GM10248 (cell line): ENCODE measurements around the gene SARS1.

Experiments used
- CTCF ChIA-PET: fragments of 300-600 bp; sonication (Branson Sonifier 250); formaldehyde crosslinking; extraction: SDS; loops from one replicate; lab custom pipeline; 2021; ENCODE audit warnings: antibody characterized with exemption; lab: Yijun Ruan, JAX
- POLR2A ChIA-PET: fragments of 350-650 bp; sonication (Branson Sonifier 250); formaldehyde crosslinking; extraction: SDS; loops from one replicate; lab custom pipeline; 2020; ENCODE audit warnings: antibody characterized with exemption; lab: Yijun Ruan, JAX
- DNase-seq: peaks from one replicate; pipeline ENCODE4 v3.0.0; 2012; ENCODE audit errors: extremely low spot score
- TF ChIP-seq, protein P1 (sequence below): IDR thresholded peaks from 2 replicates; pipeline ENCODE4 v1.5.1; 2012; ENCODE audit warnings: mild to moderate bottlenecking, low read depth; ENCODE audit errors: extremely low read depth, missing control alignments, control extremely low read depth

Gene SARS1

DNA sequence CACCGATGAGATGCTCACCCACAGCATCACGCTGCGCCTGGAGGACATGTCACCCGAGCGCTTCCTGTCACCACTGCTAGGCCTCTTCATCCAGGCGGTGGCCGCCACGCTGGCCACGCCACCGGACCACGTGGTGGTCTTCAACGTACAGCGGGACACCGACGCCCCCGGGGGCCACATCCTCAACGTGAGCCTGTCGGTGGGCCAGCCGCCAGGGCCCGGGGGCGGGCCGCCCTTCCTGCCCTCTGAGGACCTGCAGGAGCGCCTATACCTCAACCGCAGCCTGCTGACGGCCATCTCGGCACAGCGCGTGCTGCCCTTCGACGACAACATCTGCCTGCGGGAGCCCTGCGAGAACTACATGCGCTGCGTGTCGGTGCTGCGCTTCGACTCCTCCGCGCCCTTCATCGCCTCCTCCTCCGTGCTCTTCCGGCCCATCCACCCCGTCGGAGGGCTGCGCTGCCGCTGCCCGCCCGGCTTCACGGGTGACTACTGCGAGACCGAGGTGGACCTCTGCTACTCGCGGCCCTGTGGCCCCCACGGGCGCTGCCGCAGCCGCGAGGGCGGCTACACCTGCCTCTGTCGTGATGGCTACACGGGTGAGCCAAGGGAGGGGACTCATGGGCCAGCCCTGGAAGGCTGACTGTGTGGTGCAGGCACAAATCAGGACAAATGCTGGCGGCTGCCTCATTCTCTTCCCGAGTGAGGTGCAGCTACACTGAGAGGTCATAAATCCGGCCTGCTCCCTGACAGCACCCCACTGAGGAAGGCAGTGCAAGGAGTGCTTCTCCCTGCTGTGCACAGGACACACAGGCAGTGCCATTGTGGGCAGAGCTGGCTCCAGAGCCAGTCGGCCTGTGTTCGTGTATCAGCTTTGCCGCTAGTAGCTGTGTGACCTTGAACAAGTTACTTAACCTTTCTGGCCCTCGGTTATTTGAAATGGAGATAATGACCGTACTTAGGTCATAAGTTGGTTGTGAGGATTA lies 45.1 kb downstream of the SARS1 start:
- POLR2A ChIA-PET: no interaction called here
- DNase-seq: no peak
- CTCF ChIA-PET: interaction anchor here (1.2 to 8.2 kb wide), 2 partner anchors 18 to 274 kb away, joined by 3 to 76 read pairs; no protein-coding TSS in a partner anchor
- TF ChIP-seq, protein P1, sequence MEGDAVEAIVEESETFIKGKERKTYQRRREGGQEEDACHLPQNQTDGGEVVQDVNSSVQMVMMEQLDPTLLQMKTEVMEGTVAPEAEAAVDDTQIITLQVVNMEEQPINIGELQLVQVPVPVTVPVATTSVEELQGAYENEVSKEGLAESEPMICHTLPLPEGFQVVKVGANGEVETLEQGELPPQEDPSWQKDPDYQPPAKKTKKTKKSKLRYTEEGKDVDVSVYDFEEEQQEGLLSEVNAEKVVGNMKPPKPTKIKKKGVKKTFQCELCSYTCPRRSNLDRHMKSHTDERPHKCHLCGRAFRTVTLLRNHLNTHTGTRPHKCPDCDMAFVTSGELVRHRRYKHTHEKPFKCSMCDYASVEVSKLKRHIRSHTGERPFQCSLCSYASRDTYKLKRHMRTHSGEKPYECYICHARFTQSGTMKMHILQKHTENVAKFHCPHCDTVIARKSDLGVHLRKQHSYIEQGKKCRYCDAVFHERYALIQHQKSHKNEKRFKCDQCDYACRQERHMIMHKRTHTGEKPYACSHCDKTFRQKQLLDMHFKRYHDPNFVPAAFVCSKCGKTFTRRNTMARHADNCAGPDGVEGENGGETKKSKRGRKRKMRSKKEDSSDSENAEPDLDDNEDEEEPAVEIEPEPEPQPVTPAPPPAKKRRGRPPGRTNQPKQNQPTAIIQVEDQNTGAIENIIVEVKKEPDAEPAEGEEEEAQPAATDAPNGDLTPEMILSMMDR: no peak

DNA sequence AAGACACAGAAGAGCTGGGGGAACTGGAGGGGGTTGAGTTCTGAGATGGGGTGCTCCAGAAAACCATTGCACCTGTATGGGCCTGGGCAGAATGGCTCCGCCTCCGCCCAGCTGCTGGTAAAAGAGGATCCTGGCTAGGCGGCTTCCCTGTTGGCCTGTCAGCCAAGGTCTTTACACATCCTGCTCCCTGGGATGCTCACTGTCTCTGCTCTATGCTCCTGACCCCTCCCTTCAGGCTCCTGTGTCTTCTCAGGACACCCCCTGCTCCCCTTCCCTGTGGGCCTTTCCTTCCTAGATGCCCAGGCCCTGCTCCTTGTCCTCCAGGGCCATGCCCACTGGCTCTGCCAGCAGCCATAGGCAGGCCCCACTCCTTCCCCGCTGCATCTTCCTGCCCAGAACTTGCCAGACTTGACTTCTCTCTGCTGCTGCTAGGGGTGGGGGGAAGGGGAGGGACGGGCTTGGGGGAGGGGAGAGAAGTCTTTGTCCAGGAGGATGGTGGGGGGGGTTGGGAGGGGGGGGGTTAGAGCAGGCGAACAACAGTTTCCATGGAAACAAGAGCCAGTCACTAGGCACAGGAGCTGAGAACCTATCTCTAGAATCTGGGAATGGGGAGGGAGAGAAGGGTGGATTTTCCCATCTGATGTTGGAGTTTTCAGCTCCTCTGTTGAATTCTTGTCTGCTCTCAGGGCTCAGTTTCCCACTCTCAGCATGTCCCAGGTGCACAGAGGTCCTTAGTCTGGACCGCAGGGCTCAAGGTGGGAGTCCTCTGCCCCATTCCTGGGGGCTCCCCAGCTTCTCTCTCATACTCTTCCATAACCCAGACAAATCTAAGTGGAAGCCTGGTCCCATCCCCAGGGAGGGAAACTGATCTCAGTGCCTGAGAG lies 46.2 kb downstream of the SARS1 start:
- CTCF ChIA-PET: interaction anchor here (1.2 to 8.2 kb wide), 4 partner anchors 17 to 273 kb away, joined by 3 to 76 read pairs (median 10); partner anchors contain the start of genes CYB561D1 and SORT1
- TF ChIP-seq, protein P1: no peak
- DNase-seq: no peak
- POLR2A ChIA-PET: no interaction called here

DNA sequence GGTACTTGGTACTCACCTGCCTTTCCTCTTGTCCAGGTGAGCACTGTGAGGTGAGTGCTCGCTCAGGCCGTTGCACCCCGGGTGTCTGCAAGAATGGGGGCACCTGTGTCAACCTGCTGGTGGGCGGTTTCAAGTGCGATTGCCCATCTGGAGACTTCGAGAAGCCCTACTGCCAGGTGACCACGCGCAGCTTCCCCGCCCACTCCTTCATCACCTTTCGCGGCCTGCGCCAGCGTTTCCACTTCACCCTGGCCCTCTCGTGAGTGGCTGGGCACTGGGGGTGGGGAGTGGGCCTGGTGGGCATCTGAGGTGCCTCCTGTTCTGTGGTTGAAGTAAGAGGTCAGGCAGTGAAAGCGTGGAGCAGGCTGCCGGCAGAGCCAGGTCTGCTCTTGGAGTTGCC lies 47.3 kb downstream of the SARS1 start:
- CTCF ChIA-PET: interaction anchor here (3.5 to 8.2 kb wide), 2 partner anchors 138 to 272 kb away, joined by 15 to 76 read pairs; partner anchors contain the start of gene SORT1
- TF ChIP-seq, protein P1: no peak
- DNase-seq: no peak
- POLR2A ChIA-PET: no interaction called here

DNA sequence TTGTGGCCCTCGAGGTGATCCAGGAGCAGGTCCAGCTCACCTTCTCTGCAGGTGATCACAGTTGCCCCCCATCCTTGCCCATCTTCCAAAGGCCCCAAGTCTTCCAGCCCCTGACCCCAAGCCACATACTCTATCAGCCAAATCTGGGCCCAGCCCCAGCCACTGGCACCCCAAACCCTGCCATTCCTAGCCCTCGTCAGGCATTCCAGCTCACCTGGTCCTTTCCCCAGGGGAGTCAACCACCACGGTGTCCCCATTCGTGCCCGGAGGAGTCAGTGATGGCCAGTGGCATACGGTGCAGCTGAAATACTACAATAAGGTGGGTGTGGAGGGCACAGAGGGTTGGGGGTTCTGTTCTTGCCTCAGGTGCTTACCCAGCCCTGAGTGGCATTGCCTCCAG lies 47.9 kb downstream of the SARS1 start:
- CTCF ChIA-PET: interaction anchor here (3.5 to 8.2 kb wide), 2 partner anchors 137 to 271 kb away, joined by 15 to 76 read pairs; partner anchors contain the start of gene SORT1
- no peak for DNase-seq
- TF ChIP-seq, protein P1: no peak
- POLR2A ChIA-PET: no interaction called here

DNA sequence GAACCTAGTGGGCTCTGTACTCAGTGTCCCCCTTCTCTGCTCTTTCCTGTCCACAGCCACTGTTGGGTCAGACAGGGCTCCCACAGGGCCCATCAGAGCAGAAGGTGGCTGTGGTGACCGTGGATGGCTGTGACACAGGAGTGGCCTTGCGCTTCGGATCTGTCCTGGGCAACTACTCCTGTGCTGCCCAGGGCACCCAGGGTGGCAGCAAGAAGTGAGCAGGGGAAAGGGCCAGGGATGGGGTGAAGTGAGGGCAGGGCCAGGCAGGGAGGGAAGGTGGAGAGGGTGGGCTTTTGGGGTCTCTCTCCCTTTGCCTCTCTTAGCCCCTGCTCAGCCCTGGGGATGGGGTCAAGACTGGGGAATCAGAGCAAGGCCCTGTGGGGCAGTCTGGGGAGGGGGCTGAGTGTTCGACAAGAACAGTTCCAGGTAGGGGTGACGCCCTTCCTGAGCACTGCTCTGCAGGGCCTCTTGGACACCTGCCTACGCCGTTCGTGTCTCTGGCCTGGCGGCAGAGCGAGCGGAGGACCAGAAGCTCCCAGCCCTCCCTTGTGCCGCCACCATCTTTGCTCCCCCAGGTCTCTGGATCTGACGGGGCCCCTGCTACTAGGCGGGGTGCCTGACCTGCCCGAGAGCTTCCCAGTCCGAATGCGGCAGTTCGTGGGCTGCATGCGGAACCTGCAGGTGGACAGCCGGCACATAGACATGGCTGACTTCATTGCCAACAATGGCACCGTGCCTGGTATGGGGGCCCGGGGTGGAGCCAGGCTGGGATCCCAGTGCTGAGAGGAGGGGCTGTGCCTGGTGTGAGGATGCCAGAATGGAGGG lies 48.7 kb downstream of the SARS1 start:
- CTCF ChIA-PET: interaction anchor here (1.0 to 8.2 kb wide), 6 partner anchors 9 to 270 kb away, joined by 3 to 76 read pairs (median 12); partner anchors contain the start of genes PSRC1 and SORT1
- DNase-seq: no peak
- TF ChIP-seq, protein P1: no peak
- POLR2A ChIA-PET: no interaction called here
